RWPE1 (cell line): ENCODE results near the gene TMED9.

Source experiments
- CTCF ChIA-PET: fragments of 350-600 bp; sonication (Branson Sonifier 250); formaldehyde crosslinking; extraction: SDS; loops from one replicate; lab custom pipeline; 2021; lab: Yijun Ruan, JAX
- POLR2A ChIA-PET: fragments of 400-600 bp; formaldehyde crosslinking; extraction: SDS; loops from one replicate; lab custom pipeline; 2020; ENCODE audit warnings: antibody characterized with exemption; ENCODE audit not compliant: low non-redundant PET; lab: Yijun Ruan, JAX
- DNase-seq: peaks from one replicate; pipeline ENCODE4 v3.0.0; 2012; ENCODE audit warnings: low spot score
- H3K27ac ChIP-seq: fragments of 450-650 bp; 2 replicates; pipeline ENCODE4 v1.5.1; 2017
- TF ChIP-seq, protein P1 (sequence below): fragments of 450-650 bp; conservative IDR thresholded peaks from 2 replicates; pipeline ENCODE4 v1.5.1; 2017; ENCODE audit warnings: low read depth, mild to moderate bottlenecking

TMED9 gene

DNA sequence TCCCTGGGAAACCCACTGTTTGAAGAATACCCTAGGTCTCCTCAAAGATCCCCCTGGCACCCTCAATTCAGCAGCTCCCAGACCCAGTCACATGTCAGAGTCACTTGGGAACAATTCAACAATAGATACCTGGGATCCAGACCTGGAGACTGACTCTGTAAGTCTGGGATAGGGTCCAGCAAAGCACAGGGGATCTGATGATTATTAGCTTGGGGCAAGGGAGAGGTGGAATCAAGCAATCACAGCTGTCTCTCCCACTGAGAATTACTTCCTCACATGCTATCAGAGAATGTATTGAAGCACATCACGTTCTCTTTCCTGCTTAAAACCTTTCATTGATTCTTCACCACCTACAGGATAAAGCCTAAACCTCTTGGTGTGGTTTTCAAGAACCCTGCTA lies 43.5 kb upstream of the TMED9 start:
- H3K27ac ChIP-seq, result no peak overlapping the region
- CTCF ChIA-PET, result interaction anchor here (1.2 kb wide), 1 partner anchor 17 kb away, joined by 3 read pairs; no protein-coding TSS in a partner anchor
- POLR2A ChIA-PET, result interaction anchor here (0.6 kb wide), 1 partner anchor 736 kb away, joined by 5 read pairs; no protein-coding TSS in a partner anchor
- DNase-seq, result no peak
- TF ChIP-seq, protein P1, sequence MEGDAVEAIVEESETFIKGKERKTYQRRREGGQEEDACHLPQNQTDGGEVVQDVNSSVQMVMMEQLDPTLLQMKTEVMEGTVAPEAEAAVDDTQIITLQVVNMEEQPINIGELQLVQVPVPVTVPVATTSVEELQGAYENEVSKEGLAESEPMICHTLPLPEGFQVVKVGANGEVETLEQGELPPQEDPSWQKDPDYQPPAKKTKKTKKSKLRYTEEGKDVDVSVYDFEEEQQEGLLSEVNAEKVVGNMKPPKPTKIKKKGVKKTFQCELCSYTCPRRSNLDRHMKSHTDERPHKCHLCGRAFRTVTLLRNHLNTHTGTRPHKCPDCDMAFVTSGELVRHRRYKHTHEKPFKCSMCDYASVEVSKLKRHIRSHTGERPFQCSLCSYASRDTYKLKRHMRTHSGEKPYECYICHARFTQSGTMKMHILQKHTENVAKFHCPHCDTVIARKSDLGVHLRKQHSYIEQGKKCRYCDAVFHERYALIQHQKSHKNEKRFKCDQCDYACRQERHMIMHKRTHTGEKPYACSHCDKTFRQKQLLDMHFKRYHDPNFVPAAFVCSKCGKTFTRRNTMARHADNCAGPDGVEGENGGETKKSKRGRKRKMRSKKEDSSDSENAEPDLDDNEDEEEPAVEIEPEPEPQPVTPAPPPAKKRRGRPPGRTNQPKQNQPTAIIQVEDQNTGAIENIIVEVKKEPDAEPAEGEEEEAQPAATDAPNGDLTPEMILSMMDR, result no peak

DNA sequence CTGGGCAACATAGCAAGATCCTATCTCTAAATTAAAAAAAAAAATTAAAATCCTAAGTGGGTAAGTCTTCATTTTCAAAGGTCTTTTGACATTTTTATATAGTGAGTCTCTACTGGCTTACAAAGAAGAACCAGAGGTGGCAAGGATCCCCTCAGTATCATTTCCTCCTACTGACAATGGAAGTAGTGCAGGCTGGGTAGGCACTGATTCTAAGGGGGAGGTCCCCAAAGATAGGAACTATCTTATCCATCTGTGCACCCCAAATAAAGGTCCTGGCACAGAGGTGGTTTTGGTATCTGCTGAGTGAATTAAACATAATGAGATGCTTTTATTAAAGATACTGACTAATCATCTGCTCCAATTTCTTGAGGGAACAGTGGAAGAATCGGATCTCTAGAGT lies 41.9 kb upstream of the TMED9 start:
- ChIA-PET CTCF (interaction anchor here (0.6 kb wide), 1 partner anchor 159 kb away, joined by 4 read pairs; no protein-coding TSS in a partner anchor), POLR2A (no interaction called here)
- DNase-seq, result no peak
- TF ChIP-seq, protein P1, result no peak
- no peak overlapping the region for H3K27ac ChIP-seq

DNA sequence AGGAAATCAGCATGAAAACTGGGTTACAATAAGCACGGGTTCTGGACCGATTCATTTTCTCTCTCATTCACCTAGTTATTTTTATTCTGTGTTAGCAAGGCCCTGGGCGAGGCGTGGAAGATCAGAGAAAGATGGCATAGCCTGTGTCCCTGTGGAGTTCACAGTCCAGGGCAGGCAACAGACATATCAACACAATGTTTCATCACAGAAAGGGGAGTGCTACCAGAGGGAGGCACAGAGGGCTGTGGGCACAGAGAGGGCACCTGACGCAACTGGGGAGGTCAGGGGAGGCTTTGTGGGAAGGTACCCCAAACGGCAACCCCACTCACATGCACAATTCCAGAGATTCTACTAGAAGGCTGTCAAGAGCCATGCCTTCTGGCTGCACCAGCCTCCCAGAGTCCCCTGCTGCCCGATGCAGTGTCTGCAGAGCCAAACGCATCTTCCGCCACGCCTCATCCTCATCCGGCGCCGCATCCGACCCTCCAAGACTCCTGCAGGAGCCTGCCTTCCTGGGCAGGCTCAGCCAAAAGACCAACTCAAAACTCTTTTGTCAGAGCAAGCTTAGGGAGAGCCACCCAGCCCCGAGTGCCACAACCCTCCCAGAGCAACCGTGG lies 39.1 kb upstream of the TMED9 start:
- H3K27ac ChIP-seq, result peak overlapping the region; percentile 83
- TF ChIP-seq, protein P1, result no peak
- DNase-seq, result peak; percentile 35
- ChIA-PET POLR2A (no interaction called here), CTCF (interaction anchor here (0.7 kb wide), 1 partner anchor 14 kb away, joined by 4 read pairs; no protein-coding TSS in a partner anchor)

DNA sequence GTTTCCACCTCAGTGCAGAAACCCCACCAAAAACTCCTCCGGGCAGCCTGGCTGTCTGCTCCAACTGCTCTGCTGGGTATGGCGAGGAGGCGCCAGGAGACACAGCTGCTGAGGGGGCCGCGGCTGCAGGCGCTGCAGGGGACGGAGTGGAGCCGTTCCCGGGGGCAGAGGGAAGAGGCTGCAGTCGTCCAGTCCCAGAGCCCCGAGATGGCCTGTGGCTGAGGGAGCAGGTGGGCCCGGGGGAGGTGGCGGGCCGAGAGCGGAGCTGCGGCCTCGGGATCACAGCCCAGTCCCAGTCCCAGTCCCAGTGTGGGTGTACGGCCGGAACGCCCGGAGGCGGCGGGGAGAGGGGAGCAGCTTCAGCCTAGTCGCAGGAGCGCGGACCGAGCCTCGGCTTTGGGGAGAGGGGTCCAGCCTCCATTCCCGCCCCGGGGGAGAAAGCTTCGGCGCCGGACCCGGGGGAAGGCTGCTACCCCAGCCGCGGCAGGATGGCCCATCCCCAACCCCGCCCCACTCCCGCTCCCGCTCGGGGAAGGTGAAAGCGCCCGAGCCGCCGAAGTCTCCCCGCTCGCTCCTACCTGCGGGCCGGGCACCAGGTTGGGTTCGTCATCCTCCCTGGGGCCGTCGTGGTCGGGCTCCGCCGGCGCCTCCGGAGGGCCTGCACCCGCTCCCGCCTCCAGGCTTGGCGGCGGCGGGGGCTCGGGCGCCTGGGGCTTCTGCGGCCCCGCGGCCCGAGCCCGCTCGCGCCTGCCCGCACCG lies 38.2 kb upstream of the TMED9 start:
- H3K27ac ChIP-seq, result peak overlapping the region; percentile 83
- ChIA-PET POLR2A (interaction anchor here (1.0 kb wide), 1 partner anchor 38 kb away, joined by 3 read pairs; the partner anchor contains the start of gene TMED9), CTCF (interaction anchor here (0.7 kb wide), 1 partner anchor 13 kb away, joined by 4 read pairs; no protein-coding TSS in a partner anchor)
- peak; percentile 76 for DNase-seq
- TF ChIP-seq, protein P1, result no peak

DNA sequence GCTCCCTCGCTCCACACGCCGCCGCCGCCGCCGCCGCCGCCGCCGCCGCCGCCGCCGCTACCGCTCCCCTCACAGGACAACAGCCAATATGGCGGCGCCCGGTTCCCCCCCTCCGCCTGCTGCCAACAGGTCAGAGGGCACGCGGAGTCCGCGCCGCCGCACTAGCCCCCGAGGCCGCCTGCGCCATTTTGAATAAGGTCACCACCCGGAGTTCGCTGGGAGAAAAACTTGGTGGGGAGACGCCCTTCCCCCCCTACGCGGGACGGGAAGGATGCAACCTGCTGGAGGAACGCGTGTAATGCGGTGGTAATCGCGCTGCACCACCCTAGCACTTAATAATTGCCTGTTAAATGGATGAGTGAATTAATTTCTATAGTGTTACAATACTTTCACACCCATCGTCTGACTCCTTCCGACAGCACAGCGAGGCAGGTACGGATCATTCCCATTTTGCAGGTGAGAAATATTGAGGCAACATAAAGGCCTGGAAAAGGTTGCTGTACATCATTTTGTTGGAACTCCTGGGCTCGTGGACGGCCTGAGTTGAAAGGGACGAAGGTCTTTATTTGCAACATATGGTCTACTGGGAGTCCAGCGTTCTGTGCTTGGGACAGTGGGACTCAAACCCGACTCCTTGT lies 37.4 kb upstream of the TMED9 start, which contains the start of gene FAM193B:
FAM193B (minus strand) TSS at position 90 of the 638 bp plus-strand sequence. CDS start 105 bp downstream, outside the sequence.
- POLR2A ChIA-PET, result interaction anchor here (1.0 kb wide), 1 partner anchor 37 kb away, joined by 3 read pairs; the partner anchor contains the start of gene TMED9
- H3K27ac ChIP-seq, result peak within 1 kb of the TSS; percentile 83
- TF ChIP-seq, protein P1, result peak; percentile 45
- DNase-seq, result peak; percentile 99
- CTCF ChIA-PET, result no interaction called here

DNA sequence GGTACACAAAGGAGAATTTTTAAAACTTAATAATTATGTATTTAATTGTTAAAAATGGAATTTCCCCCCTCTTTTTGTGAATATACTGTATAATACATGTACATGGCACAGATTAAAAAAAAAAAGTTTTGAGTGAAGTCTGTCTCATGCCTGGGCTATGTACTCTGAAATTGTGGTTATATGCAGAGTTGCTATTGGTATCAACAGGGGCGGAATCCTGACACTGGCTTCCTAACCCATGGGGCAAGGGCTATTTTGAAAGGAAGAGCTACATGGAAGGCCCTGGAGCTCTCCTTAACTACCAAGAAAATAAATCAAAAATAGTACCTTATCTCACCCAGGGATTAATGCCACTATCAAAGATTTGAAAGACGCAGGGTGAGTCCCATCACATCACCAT lies 36.8 kb upstream of the TMED9 start:
- CTCF ChIA-PET, result interaction anchor here (0.6 kb wide), 1 partner anchor 48 kb away, joined by 3 read pairs; no protein-coding TSS in a partner anchor
- POLR2A ChIA-PET, result no interaction called here
- TF ChIP-seq, protein P1, result no peak
- DNase-seq, result no peak
- H3K27ac ChIP-seq, result no peak overlapping the region
